Osteoblast (primary cell): Measurements from ENCODE around the gene COL4A2. TPM values are rescaled to one million over a fixed set of nuclear protein-coding genes. Genes with fewer than 3 reads are reported as not detected.

ENCODE experiments used
- DNase-seq: peaks from one replicate; pipeline ENCODE4 v3.0.0; 2011; ENCODE audit warnings: low spot score, mixed read lengths; ENCODE audit not compliant: insufficient read length; ENCODE audit errors: missing footprints
- H2AFZ ChIP-seq: 2 replicates; pipeline ENCODE4 v1.6.0; 2011; ENCODE audit warnings: mild to moderate bottlenecking, low read length
- H3K27ac ChIP-seq: 2 replicates; pipeline ENCODE4 v1.5.1; 2011; ENCODE audit warnings: mild to moderate bottlenecking, low read depth, low read length, moderate library complexity
- H3K27me3 ChIP-seq: 2 replicates; pipeline ENCODE4 v1.6.0; 2012; ENCODE audit warnings: mild to moderate bottlenecking, control low read depth, inconsistent platforms, low read length, moderate library complexity; ENCODE audit not compliant: insufficient read depth
- H3K36me3 ChIP-seq: 2 replicates; pipeline ENCODE4 v1.5.1; 2011; ENCODE audit warnings: mild to moderate bottlenecking, low read length, control low read depth, moderate library complexity; ENCODE audit not compliant: insufficient read depth
- H3K4me1 ChIP-seq: 2 replicates; pipeline ENCODE4 v1.5.1; 2011; ENCODE audit warnings: mild to moderate bottlenecking, low read length, control low read depth, moderate library complexity; ENCODE audit not compliant: insufficient read depth
- H3K4me2 ChIP-seq: 2 replicates; pipeline ENCODE4 v1.6.0; 2011; ENCODE audit warnings: mild to moderate bottlenecking, low read length; ENCODE audit not compliant: insufficient read depth
- H3K4me3 ChIP-seq: fragments of 200-600 bp; sonication (generic); 3 replicates; pipeline ENCODE4 v1.5.1; 2012; ENCODE audit warnings: mild to moderate bottlenecking, low read length, inconsistent platforms; ENCODE audit not compliant: insufficient read depth
- H3K79me2 ChIP-seq: 2 replicates; pipeline ENCODE4 v1.6.0; 2012; ENCODE audit warnings: mild to moderate bottlenecking, low read length, control low read depth, inconsistent platforms; ENCODE audit not compliant: insufficient read depth
- H3K9me3 ChIP-seq: 2 replicates; pipeline ENCODE4 v1.5.1; 2011; ENCODE audit warnings: low read depth, low read length, control low read depth
- H4K20me1 ChIP-seq: 2 replicates; pipeline ENCODE4 v1.6.0; 2012; ENCODE audit warnings: mild to moderate bottlenecking, low read length, control low read depth; ENCODE audit not compliant: insufficient read depth
- total RNA-seq: library from RNA; depleted of rRNA; stranded (reverse); fragments of >200 nt; gene quantifications from 2 replicates; pipeline ENCODE4 v1.2.3, GENCODE V29; 2012
- TF ChIP-seq, protein P1 (sequence below): IDR thresholded peaks from 2 replicates; pipeline ENCODE4 v1.5.1; 2011; ENCODE audit warnings: mild to moderate bottlenecking, low read depth, low read length, moderate library complexity; ENCODE audit errors: extremely low read depth

Gene COL4A2
- total RNA-seq, 1 donor, result 267 TPM

DNA sequence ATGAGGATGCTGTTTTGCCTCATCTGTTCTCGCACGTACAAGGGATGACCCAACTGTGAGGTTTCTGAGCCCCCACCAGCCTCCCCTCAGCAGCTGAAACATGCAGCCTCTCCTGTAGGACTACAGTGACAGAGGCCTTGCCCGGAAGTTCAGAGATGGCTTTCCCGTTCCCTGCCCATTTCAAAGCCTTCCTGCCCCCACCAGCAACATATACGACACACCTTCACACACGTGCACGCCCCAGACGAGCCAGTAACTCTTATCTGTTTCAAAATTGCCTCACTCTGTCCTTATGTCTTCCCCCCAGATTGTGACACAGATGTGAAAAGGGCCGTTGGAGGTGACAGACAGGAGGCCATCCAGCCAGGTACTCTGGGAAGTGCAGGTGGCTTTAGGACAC, 158.6 kb downstream of the COL4A2 start:
- Histone ChIP-seq H3K27ac (no peak overlapping the region), H3K4me3 (no peak overlapping the region), H3K79me2 (no peaks in the 10 kb centered on the region), H4K20me1 (no peaks in the 10 kb centered on the region), H3K4me1 (no peaks in the 10 kb centered on the region), H3K9me3 (no peaks in the 10 kb centered on the region), H2AFZ (no peak overlapping the region), H3K4me2 (no peak overlapping the region), H3K27me3 (no peaks in the 10 kb centered on the region), H3K36me3 (peaks cover 93% of the 10 kb centered on the region)
- no peak for DNase-seq
- TF ChIP-seq, protein P1, sequence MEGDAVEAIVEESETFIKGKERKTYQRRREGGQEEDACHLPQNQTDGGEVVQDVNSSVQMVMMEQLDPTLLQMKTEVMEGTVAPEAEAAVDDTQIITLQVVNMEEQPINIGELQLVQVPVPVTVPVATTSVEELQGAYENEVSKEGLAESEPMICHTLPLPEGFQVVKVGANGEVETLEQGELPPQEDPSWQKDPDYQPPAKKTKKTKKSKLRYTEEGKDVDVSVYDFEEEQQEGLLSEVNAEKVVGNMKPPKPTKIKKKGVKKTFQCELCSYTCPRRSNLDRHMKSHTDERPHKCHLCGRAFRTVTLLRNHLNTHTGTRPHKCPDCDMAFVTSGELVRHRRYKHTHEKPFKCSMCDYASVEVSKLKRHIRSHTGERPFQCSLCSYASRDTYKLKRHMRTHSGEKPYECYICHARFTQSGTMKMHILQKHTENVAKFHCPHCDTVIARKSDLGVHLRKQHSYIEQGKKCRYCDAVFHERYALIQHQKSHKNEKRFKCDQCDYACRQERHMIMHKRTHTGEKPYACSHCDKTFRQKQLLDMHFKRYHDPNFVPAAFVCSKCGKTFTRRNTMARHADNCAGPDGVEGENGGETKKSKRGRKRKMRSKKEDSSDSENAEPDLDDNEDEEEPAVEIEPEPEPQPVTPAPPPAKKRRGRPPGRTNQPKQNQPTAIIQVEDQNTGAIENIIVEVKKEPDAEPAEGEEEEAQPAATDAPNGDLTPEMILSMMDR, result no peak

DNA sequence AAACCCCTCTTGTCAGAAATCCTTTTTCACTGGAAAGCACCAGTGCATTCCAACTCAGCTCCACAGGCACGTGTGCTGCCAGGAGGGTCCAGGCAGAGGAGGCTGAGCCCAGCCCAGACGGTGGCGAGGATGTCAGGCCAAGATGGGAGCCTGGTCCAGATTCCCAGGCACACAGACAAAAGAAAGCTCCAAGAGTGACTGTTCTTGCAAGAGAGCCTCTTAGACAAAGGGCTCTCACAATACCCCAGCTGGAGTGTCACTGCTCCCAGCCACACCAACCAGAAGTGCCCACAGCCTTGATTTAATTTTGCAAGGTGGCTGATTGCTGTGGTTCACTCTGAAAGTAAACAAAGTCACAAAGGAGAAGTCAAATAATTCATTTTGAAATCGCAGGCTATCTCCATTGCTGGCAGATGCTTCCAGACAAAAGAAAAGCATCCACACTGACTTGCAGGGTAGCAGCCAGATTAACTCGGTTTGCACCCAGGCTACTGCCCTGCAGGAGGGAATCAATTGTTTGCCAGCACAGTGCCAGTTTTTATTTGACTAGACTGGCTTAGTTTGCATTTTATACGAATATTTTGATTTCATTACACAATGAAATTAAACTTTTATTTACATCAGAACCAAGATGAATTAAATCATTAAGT, 159.3 kb downstream of the COL4A2 start:
- Histone ChIP-seq H3K4me2 (no peak overlapping the region), H3K27ac (no peak overlapping the region), H3K4me1 (peaks cover under 1% of the 10 kb centered on the region), H3K4me3 (no peak overlapping the region), H4K20me1 (no peaks in the 10 kb centered on the region), H3K79me2 (no peaks in the 10 kb centered on the region), H3K27me3 (no peaks in the 10 kb centered on the region), H3K36me3 (peaks cover 92% of the 10 kb centered on the region), H2AFZ (no peak overlapping the region), H3K9me3 (no peaks in the 10 kb centered on the region)
- TF ChIP-seq, protein P1, result no peak
- no peak for DNase-seq

DNA sequence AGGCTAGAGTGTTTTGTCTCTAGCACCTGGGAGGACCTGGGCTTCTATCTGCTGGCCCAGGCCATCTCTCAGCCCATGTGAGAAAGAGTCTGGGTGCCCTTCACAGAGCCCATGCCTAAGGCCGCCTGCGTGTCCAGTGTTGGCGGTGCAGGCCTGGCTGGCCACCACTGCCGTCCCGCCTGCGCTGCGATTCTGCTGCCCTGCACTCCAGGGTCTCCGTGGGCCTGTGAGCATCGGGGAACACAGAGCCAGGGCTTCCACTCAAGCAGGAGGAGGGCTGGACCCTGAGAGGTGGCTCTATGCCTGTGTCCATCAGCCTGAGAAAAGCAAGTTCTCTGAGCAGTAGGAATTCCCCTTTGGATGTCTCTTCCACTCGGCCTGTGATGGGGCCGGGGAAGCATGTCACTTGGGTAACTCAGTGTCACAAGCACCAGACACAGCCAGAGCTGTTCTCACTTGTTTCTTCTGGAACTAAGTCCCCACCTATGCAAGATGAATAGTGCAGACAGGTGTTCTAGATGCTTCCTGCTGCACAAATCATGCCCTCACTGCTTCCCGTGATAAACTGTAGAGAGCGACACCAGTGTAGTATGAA, 160.5 kb downstream of the COL4A2 start:
- H2AFZ ChIP-seq, result no peak overlapping the region
- no peaks in the 10 kb centered on the region for H3K9me3 ChIP-seq
- TF ChIP-seq, protein P1, result no peak
- DNase-seq, result no peak
- H3K4me2 ChIP-seq, result no peak overlapping the region
- H3K27me3 ChIP-seq, result no peaks in the 10 kb centered on the region
- H3K79me2 ChIP-seq, result no peaks in the 10 kb centered on the region
- H3K36me3 ChIP-seq, result peaks cover 88% of the 10 kb centered on the region
- no peak overlapping the region for H3K4me3 ChIP-seq
- no peak overlapping the region for H3K27ac ChIP-seq
- peaks cover 6% of the 10 kb centered on the region for H3K4me1 ChIP-seq
- H4K20me1 ChIP-seq, result no peaks in the 10 kb centered on the region

DNA sequence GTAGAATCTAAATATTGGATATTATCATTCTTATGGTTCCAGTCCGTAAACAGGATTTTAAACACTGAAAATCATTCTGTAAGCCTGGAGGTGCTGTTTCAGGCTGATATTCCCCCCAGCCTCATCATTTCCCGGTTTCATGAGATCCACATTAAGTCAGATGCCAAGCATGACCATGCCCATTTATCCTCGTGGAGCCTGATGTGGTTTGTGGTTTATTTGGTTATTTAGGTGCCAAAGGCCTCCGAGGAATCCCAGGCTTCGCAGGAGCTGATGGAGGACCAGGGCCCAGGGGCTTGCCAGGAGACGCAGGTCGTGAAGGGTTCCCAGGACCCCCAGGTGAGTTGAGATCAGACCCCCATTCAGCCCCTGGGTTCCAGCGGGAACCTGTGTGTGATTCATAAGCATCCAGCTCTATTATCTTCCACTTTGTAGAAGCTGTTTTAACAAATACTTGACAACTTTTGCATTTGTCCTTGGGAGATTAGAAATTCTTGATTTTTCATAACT, 162.0 kb downstream of the COL4A2 start:
- TF ChIP-seq, protein P1, result no peak
- H2AFZ ChIP-seq, result no peak overlapping the region
- no peaks in the 10 kb centered on the region for H3K9me3 ChIP-seq
- H3K79me2 ChIP-seq, result no peaks in the 10 kb centered on the region
- no peaks in the 10 kb centered on the region for H3K27me3 ChIP-seq
- peaks cover 88% of the 10 kb centered on the region for H3K36me3 ChIP-seq
- no peak for DNase-seq
- H3K4me3 ChIP-seq, result no peak overlapping the region
- peaks cover 6% of the 10 kb centered on the region for H3K4me1 ChIP-seq
- H3K4me2 ChIP-seq, result no peak overlapping the region
- H3K27ac ChIP-seq, result no peak overlapping the region
- no peaks in the 10 kb centered on the region for H4K20me1 ChIP-seq
